ENCODE measurements around the gene NXNL1.

- TF ChIP-seq POLR2AphosphoS5 (IDR thresholded peaks at IDR 0.05; ENCODE audit: borderline replicate concordance, low read depth, low read length), result no peak
- TF ChIP-seq EZH2 (IDR thresholded peaks at IDR 0.05), result no peak
- TF ChIP-seq FOXP2 (optimal IDR thresholded peaks at IDR 0.05; ENCODE audit: control extremely low read depth, extremely low read length, insufficient read depth), result no peak
Observed at GRCh38 chr19:17483605-17484002, 22.9 kb upstream of the NXNL1 start.
